DND-41 (cell line): ENCODE data around the gene CXCR2.

ENCODE experiments used
- CTCF ChIP-seq: IDR thresholded peaks from 2 replicates; pipeline ENCODE4 v1.5.1; 2012; ENCODE audit warnings: borderline replicate concordance, low read length, moderate library complexity, mild to moderate bottlenecking; ENCODE audit not compliant: poor library complexity, severe bottlenecking; ENCODE audit errors: extremely low read depth
- EZH2 ChIP-seq: IDR thresholded peaks from 3 replicates; pipeline ENCODE4 v1.6.1; 2012; ENCODE audit warnings: borderline replicate concordance, low read depth, mild to moderate bottlenecking, moderate library complexity, low read length, inconsistent platforms; ENCODE audit not compliant: severe bottlenecking

GRCh38 chr2:218097975-218098374 lies 27.9 kb upstream of the CXCR2 start:
- no peak for TF ChIP-seq CTCF
- TF ChIP-seq EZH2 = no peak
